IMR-90 (cell line): ENCODE measurements around the gene ACSS1. TPM values are rescaled to one million over a fixed set of nuclear protein-coding genes. Genes with fewer than 3 reads are reported as not detected.

ENCODE experiments used
- ATAC-seq: fragments of 200-7000 bp; cut with Tn5 transposase; 2 replicates; pipeline ENCODE4 v1.9.1; 2020; ENCODE audit warnings: low read depth, mild to moderate bottlenecking, moderate library complexity
- BruUV-seq: library from RNA; stranded (reverse); fragments of 400-500 nt; replicated peaks from 2 replicates; lab custom pipeline; 2021; lab: Mats Ljungman, UMichigan
- CTCF ChIA-PET: fragments of 300-600 bp; formaldehyde crosslinking; extraction: SDS; loops from one replicate; lab custom pipeline; 2021; ENCODE audit warnings: antibody characterized with exemption; lab: Yijun Ruan, JAX
- POLR2A ChIA-PET: fragments of 300-600 bp; sonication (Branson Sonifier 250); formaldehyde crosslinking; loops from one replicate; lab custom pipeline; 2022; ENCODE audit warnings: antibody characterized with exemption; ENCODE audit not compliant: unreplicated experiment; lab: Charles Lee
- DNase-seq: peaks from one replicate; pipeline ENCODE4 v3.0.0; 2013
- H2AFZ ChIP-seq: replicated peaks from 2 replicates; pipeline ENCODE3; 2013; ENCODE audit warnings: low read length, mild to moderate bottlenecking; ENCODE audit not compliant: poor library complexity
- H2AK5ac ChIP-seq: 2 replicates; pipeline ENCODE4 v1.6.1; 2013; ENCODE audit warnings: low read depth, low read length, inconsistent platforms
- H2AK9ac ChIP-seq: replicated peaks from 2 replicates; pipeline ENCODE3; 2013; ENCODE audit warnings: mild to moderate bottlenecking, low read depth, low read length, moderate library complexity; ENCODE audit not compliant: poor library complexity
- H2BK120ac ChIP-seq: 2 replicates; pipeline ENCODE4 v1.6.1; 2013; ENCODE audit warnings: low read depth, low read length, inconsistent platforms
- H2BK15ac ChIP-seq: 3 replicates; pipeline ENCODE4 v1.6.1; 2013; ENCODE audit warnings: low read depth, low read length, inconsistent platforms
- H2BK20ac ChIP-seq: 2 replicates; pipeline ENCODE4 v1.6.1; 2013; ENCODE audit warnings: low read depth, mild to moderate bottlenecking, inconsistent platforms, low read length, moderate library complexity
- H2BK5ac ChIP-seq: 2 replicates; pipeline ENCODE4 v1.6.1; 2013; ENCODE audit warnings: mild to moderate bottlenecking, low read depth, low read length, inconsistent platforms; ENCODE audit not compliant: poor library complexity, severe bottlenecking
- H3K14ac ChIP-seq: replicated peaks from 2 replicates; pipeline ENCODE4 v1.6.1; 2013; ENCODE audit warnings: low read depth, low read length, inconsistent platforms
- H3K18ac ChIP-seq: 2 replicates; pipeline ENCODE4 v1.6.1; 2013; ENCODE audit warnings: low read depth, low read length, control low read depth
- H3K23ac ChIP-seq: 2 replicates; pipeline ENCODE4 v1.6.1; 2013; ENCODE audit warnings: low read depth, low read length, inconsistent platforms
- H3K27ac ChIP-seq: 2 replicates; pipeline ENCODE4 v1.5.1; 2013; ENCODE audit warnings: mild to moderate bottlenecking, control low read depth, low read length; ENCODE audit not compliant: insufficient read depth
- H3K27me3 ChIP-seq: 2 replicates; pipeline ENCODE4 v1.6.1; 2013; ENCODE audit warnings: low read length; ENCODE audit not compliant: control insufficient read depth, insufficient read depth
- H3K36me3 ChIP-seq: 2 replicates; pipeline ENCODE4 v1.6.1; 2013; ENCODE audit warnings: low read length, mixed read lengths; ENCODE audit not compliant: control insufficient read depth, insufficient read depth
- H3K4ac ChIP-seq: 2 replicates; pipeline ENCODE4 v1.6.1; 2013; ENCODE audit warnings: low read depth, low read length, inconsistent platforms
- H3K4me1 ChIP-seq: 2 replicates; pipeline ENCODE4 v1.6.1; 2013; ENCODE audit warnings: low read length, mixed read lengths; ENCODE audit not compliant: control insufficient read depth, insufficient read depth
- H3K4me2 ChIP-seq: 2 replicates; pipeline ENCODE4 v1.6.1; 2013; ENCODE audit warnings: low read depth, mild to moderate bottlenecking, control low read depth, low read length, moderate library complexity
- H3K4me3 ChIP-seq: 2 replicates; pipeline ENCODE4 v1.5.1; 2013; ENCODE audit warnings: low read depth, mild to moderate bottlenecking, control low read depth, low read length, moderate library complexity; ENCODE audit not compliant: insufficient read depth
- H3K56ac ChIP-seq: 2 replicates; pipeline ENCODE4 v1.6.1; 2013; ENCODE audit warnings: low read length, inconsistent platforms; ENCODE audit not compliant: insufficient read depth; ENCODE audit errors: extremely low read depth
- H3K79me1 ChIP-seq, 2 experiments: 2 replicates each; pipeline ENCODE4 v1.6.1; 2013; ENCODE audit warnings: low read length in 2 of 2, inconsistent platforms in 1 of 2, low read depth in 1 of 2
- H3K9ac ChIP-seq: 2 replicates; pipeline ENCODE4 v1.6.1; 2013; ENCODE audit warnings: low read depth, low read length, control low read depth
- H3K9me1 ChIP-seq: 2 replicates; pipeline ENCODE4 v1.6.1; 2013; ENCODE audit warnings: low read length, inconsistent platforms; ENCODE audit not compliant: insufficient read depth
- H3K9me3 ChIP-seq: 2 replicates; pipeline ENCODE4 v1.6.1; 2013; ENCODE audit warnings: low read length; ENCODE audit not compliant: control insufficient read depth, insufficient read depth
- H4K20me1 ChIP-seq: 2 replicates; pipeline ENCODE4 v1.6.1; 2013; ENCODE audit warnings: low read length, inconsistent platforms; ENCODE audit not compliant: insufficient read depth
- H4K5ac ChIP-seq: 2 replicates; pipeline ENCODE4 v1.6.1; 2013; ENCODE audit warnings: mild to moderate bottlenecking, low read depth, low read length, control low read depth
- H4K8ac ChIP-seq, 2 experiments: 2 replicates each; pipeline ENCODE4 v1.6.1; 2013; ENCODE audit warnings: low read depth in 2 of 2, low read length in 2 of 2, control low read depth in 1 of 2, inconsistent platforms in 1 of 2
- H4K91ac ChIP-seq: 2 replicates; pipeline ENCODE4 v1.6.1; 2013; ENCODE audit warnings: low read depth, low read length, inconsistent platforms; ENCODE audit not compliant: insufficient read depth
- BHLHE40 ChIP-seq: fragments of 150-350 bp; IDR thresholded peaks from 2 replicates; pipeline ENCODE4 v1.6.1; 2016; ENCODE audit warnings: mild to moderate bottlenecking, low read depth, low read length
- CEBPB ChIP-seq: IDR thresholded peaks from 2 replicates; pipeline ENCODE4 v1.6.1; 2012; ENCODE audit warnings: low read depth, low read length, improper control_type of control experiment
- CHD1 ChIP-seq: IDR thresholded peaks from 2 replicates; pipeline ENCODE4 v1.6.1; 2012; ENCODE audit warnings: low read depth, low read length, improper control_type of control experiment
- CTCF ChIP-seq: conservative IDR thresholded peaks from 2 replicates; pipeline ENCODE4 v1.5.1; 2012; ENCODE audit warnings: mild to moderate bottlenecking, low read depth, low read length, improper control_type of control experiment
- FOS ChIP-seq: fragments of 150-350 bp; IDR thresholded peaks from 2 replicates; pipeline ENCODE4 v1.6.1; 2016; ENCODE audit warnings: low read depth, low read length
- MAFK ChIP-seq: IDR thresholded peaks from 2 replicates; pipeline ENCODE4 v1.6.1; 2012; ENCODE audit warnings: low read depth, low read length, improper control_type of control experiment
- MAZ ChIP-seq: IDR thresholded peaks from 2 replicates; pipeline ENCODE4 v1.6.1; 2012; ENCODE audit warnings: low read depth, mild to moderate bottlenecking, low read length, improper control_type of control experiment, moderate library complexity, borderline replicate concordance
- MXI1 ChIP-seq: IDR thresholded peaks from 2 replicates; pipeline ENCODE4 v1.6.1; 2012; ENCODE audit warnings: low read depth, mild to moderate bottlenecking, low read length, moderate library complexity, borderline replicate concordance
- NFE2L2 ChIP-seq: fragments of 150-350 bp; IDR thresholded peaks from 2 replicates; pipeline ENCODE4 v1.6.1; 2016; ENCODE audit warnings: low read depth, mild to moderate bottlenecking, low read length
- POLR2A ChIP-seq: IDR thresholded peaks from 2 replicates; pipeline ENCODE4 v1.6.1; 2012; ENCODE audit warnings: mild to moderate bottlenecking, low read depth, low read length
- RAD21 ChIP-seq: IDR thresholded peaks from 2 replicates; pipeline ENCODE4 v1.6.1; 2012; ENCODE audit warnings: low read length, improper control_type of control experiment
- RCOR1 ChIP-seq: IDR thresholded peaks from 2 replicates; pipeline ENCODE4 v1.6.1; 2012; ENCODE audit warnings: mild to moderate bottlenecking, low read length, improper control_type of control experiment; ENCODE audit not compliant: insufficient replicate concordance
- RFX5 ChIP-seq: IDR thresholded peaks from 2 replicates; pipeline ENCODE4 v1.8.0; 2012; ENCODE audit warnings: low read depth, mild to moderate bottlenecking, low read length, moderate library complexity
- whole genome bisulfite sequencing, 2 experiments: methylation state at CpG; one replicate each; pipeline versions ENCODE4 v1.1.5 to v1.1.7; 2013; ENCODE audit warnings: missing lambda C conversion rate in 2 of 2; ENCODE audit not compliant: insufficient read length in 1 of 2; ENCODE audit errors: extremely low coverage in 2 of 2; 5-methylcytosine and 5-hydroxymethylcytosine counted together
- dilution Hi-C: fragments of 300-500 bp; cut with HindIII; formaldehyde crosslinking; loops from one replicate; pipeline ENCODE4 v1.14.3; 2018; ENCODE audit warnings: low sequenced_read_pairs; ENCODE audit not compliant: unreplicated experiment
- in situ Hi-C: fragments of 300-500 bp; cut with MboI; formaldehyde crosslinking; loops from 3 replicates; pipeline ENCODE4 v1.14.3; 2019; ENCODE audit warnings: low sequenced_read_pairs, inconsistent platforms, mixed read lengths
- intact Hi-C: fragments of 100-400 bp; cut with micrococcal nuclease; formaldehyde crosslinking; loops from 2 replicates; pipeline ENCODE4 v1.10.0; 2022
- polyA plus RNA-seq, 3 experiments: library from polyadenylated mRNA; depleted of rRNA; stranded (reverse); fragments of >200 nt; gene quantifications; 2 replicates each; pipeline ENCODE4 v1.2.3, GENCODE V29; 2012; ENCODE audit warnings: low replicate concordance in 1 of 3
- total RNA-seq: library from RNA; depleted of rRNA; stranded (reverse); fragments of >200 nt; gene quantifications from 2 replicates; pipeline ENCODE4 v1.2.3, GENCODE V29; 2012
- TF ChIP-seq, protein P1 (sequence below): fragments of 150-350 bp; IDR thresholded peaks from 2 replicates; pipeline ENCODE4 v1.6.1; 2017; ENCODE audit warnings: mild to moderate bottlenecking, antibody characterized with exemption, low read length, low read depth
- TF ChIP-seq, protein P2 (sequence below): fragments of 150-350 bp; IDR thresholded peaks from 2 replicates; pipeline ENCODE4 v1.6.1; 2016; ENCODE audit warnings: low read depth, mild to moderate bottlenecking, low read length, moderate library complexity, borderline replicate concordance

The ACSS1 gene
- total and polyA plus RNA-seq, 2 of the 4 experiments (the other 2 are of a cell fraction) = 0.72 to 1.2 TPM

- WGBS, 2 experiments = 76% methylated on average over 9 of the region's 22 CpGs; no CpG with 5 or more reads in 1 of the 2 experiments
- Histone ChIP-seq H3K27ac (no peak overlapping the region), H3K14ac (no peak overlapping the region), H2BK120ac (no peak overlapping the region), H2BK5ac (no peak overlapping the region), H4K8ac (no peak overlapping the region), H3K36me3 (no peaks in the 10 kb centered on the region; the same call in 1 of the 2 replicates), H3K79me1 (no peaks in the 10 kb centered on the region), H2AFZ (no peak overlapping the region), H3K18ac (no peak overlapping the region), H4K5ac (no peak overlapping the region), H3K4me3 (no peak overlapping the region), H3K4ac (no peak overlapping the region), H3K23ac (no peak overlapping the region), H3K4me2 (no peak overlapping the region), H4K20me1 (no peaks in the 10 kb centered on the region), H3K56ac (no peak overlapping the region), H3K9me3 (no peaks in the 10 kb centered on the region), H2BK20ac (no peak overlapping the region), H4K91ac (no peak overlapping the region), H2AK9ac (no peak overlapping the region), H3K4me1 (no peaks in the 10 kb centered on the region), H3K9ac (no peak overlapping the region), H3K27me3 (peaks cover 6% of the 10 kb centered on the region), H2AK5ac (no peak overlapping the region), H3K9me1 (no peaks in the 10 kb centered on the region), H2BK15ac (no peak overlapping the region)
- no peak for ATAC-seq
- no TSS peak for BruUV-seq
- ChIA-PET CTCF (no interaction called here), POLR2A (no interaction called here)
- dilution Hi-C loops = no loop called here
- intact Hi-C loops = no loop called here
- in situ Hi-C loops = loop anchor here (10.0 kb wide), 1 partner anchor 167 kb away; no protein-coding TSS in a partner anchor
- DNase-seq = no peak
- no peak for TF ChIP-seq BHLHE40
- TF ChIP-seq CHD1 = no peak
- no peak for TF ChIP-seq MAZ
- TF ChIP-seq RFX5 = no peak
- TF ChIP-seq, protein P1, sequence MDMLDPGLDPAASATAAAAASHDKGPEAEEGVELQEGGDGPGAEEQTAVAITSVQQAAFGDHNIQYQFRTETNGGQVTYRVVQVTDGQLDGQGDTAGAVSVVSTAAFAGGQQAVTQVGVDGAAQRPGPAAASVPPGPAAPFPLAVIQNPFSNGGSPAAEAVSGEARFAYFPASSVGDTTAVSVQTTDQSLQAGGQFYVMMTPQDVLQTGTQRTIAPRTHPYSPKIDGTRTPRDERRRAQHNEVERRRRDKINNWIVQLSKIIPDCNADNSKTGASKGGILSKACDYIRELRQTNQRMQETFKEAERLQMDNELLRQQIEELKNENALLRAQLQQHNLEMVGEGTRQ = no peak
- no peak for TF ChIP-seq NFE2L2
- no peak for TF ChIP-seq RAD21
- TF ChIP-seq MXI1 = no peak
- TF ChIP-seq FOS = no peak
- TF ChIP-seq RCOR1 = no peak
- no peak for TF ChIP-seq CEBPB
- TF ChIP-seq, protein P2, sequence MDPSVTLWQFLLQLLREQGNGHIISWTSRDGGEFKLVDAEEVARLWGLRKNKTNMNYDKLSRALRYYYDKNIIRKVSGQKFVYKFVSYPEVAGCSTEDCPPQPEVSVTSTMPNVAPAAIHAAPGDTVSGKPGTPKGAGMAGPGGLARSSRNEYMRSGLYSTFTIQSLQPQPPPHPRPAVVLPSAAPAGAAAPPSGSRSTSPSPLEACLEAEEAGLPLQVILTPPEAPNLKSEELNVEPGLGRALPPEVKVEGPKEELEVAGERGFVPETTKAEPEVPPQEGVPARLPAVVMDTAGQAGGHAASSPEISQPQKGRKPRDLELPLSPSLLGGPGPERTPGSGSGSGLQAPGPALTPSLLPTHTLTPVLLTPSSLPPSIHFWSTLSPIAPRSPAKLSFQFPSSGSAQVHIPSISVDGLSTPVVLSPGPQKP = no peak
- TF ChIP-seq POLR2A = no peak
- no peak for TF ChIP-seq MAFK
- TF ChIP-seq CTCF = no peak
Measured at GRCh38 chr20:25007491-25008305, 50.2 kb downstream of the ACSS1 start.
